ENCODE measurements around the gene PHF5A.
A peak's percentile ranks its signal among the peaks of the same experiment; 100 is the strongest.

Gene PHF5A, protein sequence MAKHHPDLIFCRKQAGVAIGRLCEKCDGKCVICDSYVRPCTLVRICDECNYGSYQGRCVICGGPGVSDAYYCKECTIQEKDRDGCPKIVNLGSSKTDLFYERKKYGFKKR

GRCh38 chr22:41468381-41469217 lies at the start of gene PHF5A, which contains the start of gene ACO2:
Gene PHF5A, minus strand, starts transcription at chr22:41468692. Its CDS starts 39 bp downstream, at chr22:41468653.
Gene ACO2, plus strand, starts transcription at chr22:41469117. Its CDS starts 30 bp downstream, at chr22:41469147.
- peak; percentile 100 for DNase-seq

DNA sequence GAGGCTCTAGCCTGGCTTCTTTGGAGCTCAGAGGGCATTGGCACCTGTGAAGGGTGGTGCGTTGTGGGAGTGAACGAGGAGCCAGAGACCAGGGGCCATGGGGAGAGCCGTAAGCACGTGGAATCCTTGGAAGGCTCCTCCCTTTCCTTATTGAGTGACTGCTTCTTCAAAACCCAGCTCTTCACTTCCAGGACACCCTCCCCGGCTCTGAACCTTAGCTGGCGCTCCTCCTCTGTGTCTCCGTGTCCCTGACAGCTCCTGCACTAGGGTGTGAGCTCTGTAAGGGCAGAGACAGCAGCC lies 49.5 kb upstream of the PHF5A start:
- no peak for DNase-seq

DNA sequence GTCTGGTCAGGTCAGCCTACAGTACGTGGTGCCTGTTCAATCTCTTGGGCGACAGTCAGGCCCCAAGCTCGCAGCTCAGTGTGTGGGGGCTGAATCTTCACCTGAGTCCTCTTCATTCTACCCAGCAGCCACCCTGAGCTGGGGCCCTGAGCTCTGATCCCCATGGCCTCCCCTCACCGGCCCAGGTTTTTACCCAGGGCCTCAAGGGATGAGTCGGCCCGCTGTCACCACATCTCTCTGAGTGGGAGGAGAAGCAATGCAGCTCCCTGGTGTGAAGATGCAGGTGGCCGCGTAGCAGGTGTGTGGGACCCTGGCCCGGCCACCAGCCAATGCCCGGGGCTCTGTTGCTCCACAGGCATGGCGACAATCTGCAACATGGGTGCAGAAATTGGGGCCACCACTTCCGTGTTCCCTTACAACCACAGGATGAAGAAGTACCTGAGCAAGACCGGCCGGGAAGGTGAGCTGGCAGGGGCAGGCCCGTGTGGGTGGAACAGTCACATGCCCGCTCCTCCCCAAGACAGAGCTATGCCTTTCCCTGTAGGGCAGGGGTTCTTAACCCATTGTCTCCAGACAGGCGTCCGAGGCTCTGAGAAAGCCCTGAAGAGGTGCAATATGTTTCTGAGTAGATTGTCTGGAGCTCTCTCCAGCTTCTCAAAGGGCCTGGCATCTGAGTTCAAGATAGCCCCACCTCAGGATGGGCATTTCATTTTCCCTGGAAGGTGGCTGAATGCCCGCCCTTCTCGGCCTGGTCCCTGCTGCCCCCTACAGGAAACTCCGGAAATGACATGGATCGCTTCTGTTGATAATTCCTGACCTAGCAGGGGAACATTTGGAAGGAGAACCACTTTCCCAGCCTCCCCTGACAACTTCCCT lies 48.9 kb upstream of the PHF5A start:
- DNase-seq: peak; percentile 87

DNA sequence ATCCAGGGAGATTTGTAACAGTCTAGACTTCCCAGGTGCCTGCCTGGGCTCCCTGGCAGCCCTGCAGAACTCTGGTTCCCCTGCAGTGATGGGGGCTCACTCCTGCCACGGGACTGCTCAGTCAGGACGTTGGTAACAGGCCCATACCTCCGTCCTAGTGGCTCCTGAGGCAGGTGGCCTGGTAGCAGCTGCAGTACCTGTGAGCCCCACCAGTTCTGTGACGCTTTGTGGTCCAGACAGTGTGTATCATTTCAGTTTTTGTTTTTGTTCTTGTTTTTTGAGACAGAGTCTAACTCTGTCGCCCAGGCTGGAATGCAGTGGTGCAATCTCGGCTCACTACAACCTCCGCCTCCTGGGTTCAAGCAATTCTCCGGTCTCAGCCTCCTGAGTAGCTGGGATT lies 48.0 kb upstream of the PHF5A start:
- DNase-seq: no peak

DNA sequence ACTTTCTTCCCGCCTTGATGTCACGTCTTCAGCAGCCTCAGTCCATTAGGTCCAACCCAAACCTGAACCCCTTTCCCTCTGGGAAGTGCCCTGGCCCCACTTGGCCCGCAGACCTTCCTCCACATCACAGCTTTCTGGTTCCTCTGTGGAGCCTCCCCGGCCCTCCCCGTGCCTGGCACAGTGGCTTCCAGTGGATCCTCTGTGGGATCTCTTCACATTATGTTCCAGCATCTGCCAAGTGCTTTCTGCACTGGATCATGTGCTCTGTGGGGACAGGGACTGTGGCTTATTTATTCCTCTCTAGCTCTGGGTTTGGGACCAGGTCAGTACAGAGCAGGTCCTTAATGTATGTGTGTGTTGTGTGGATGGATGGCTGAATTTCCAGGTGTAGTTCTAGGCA lies 44.9 kb upstream of the PHF5A start:
- peak; percentile 24 for DNase-seq

- no peak for DNase-seq
Observed at GRCh38 chr22:41512421-41513194, 44.1 kb upstream of the PHF5A start.

DNA sequence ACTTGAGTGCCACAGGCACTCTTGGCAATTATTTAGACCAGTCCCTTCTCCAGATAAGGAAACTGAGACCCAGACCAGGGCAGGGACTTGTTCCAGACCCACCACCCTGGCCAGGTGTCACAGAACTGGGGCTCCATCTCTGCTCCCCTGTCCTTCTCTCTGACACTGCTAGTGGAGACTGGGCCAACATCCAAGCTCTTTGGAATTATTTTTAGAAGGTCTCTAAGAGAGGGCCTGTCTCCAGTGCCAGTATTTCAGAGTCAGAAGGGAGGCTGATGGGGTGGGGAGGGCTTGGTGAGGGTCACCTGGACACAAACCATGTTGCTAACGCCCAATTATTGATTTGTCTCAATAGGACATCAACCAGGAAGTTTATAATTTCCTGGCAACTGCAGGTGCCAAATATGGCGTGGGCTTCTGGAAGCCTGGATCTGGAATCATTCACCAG lies 43.1 kb upstream of the PHF5A start:
- peak; percentile 21 for DNase-seq

DNA sequence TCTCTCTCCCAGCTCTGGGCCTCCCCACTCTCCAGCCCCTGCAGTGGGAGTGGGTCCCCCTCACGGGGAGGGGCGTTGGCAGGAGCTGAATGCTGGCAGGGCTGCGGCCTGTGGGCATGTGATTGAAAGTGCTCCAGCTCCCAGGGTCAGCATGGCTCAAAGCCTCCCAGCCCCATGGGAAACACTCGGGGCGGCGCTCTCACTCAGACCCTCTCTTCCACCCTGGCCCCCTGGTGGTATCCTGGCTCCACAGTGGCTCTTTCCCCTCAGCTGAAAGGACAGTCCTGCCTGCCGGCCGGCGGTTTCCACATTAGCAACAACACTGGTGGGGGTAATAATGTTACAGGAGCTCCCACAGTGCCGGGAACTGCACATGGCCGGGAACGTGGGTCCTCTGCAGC lies 40.3 kb upstream of the PHF5A start:
- peak; percentile 89 for DNase-seq

GRCh38 chr22:41507330-41508063 lies 39.0 kb upstream of the PHF5A start:
- DNase-seq: no peak

DNA sequence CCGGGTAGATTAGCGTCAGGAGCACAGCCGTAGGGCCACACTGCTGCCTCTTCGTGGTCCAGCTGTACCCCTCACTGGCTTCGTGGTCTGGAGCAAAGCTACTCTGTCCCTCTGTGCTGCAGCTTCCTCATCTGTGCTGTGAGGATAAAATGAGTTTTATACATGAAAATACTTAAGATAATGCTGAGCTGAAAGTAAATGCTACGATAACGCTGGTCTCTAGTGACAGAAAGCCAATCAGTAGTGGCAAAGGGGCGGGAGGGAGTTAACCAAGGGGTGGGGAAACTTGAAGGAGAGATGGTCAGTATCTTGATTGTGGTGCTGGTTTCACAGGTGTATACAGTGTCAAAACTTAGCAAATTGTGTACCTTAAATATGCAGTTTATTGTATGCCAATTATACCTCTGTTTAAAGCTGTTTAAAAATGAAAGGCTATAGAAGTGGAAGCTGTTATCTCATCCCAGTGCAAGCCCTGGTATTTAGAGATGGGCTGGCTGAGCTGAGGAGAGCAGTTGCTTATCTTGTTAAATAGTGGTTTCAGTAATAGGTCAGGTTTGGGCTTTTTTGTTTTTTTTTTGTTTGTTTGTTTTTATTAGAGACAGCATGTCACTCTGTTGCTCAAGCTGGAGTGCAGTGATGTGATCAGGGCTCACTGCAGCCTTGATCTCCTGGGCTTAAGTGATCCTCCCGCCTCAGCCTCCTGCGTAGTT lies 37.2 kb upstream of the PHF5A start:
- no peak for DNase-seq

GRCh38 chr22:41504816-41505215 lies 36.3 kb upstream of the PHF5A start:
- no peak for DNase-seq

DNA sequence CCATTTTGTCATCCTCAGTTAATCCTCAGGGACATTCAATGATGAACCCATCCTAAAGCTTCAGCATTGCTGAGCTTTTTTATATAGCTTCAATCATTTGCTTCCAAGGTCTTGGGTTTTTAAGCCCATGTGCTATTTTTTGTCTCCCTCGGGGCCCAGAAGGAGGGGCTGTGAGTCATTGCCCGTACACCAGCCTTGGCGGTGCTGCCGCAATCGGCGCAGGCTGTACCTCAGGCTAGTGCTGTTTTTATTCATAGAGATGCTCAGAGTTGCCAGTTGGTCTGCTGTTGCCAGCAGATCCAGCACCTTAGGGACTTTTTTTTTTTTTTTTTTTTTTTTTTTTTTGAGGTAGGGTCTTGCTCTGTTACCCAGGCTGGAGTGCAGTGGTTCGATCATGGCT lies 35.9 kb upstream of the PHF5A start:
- no peak for DNase-seq

DNA sequence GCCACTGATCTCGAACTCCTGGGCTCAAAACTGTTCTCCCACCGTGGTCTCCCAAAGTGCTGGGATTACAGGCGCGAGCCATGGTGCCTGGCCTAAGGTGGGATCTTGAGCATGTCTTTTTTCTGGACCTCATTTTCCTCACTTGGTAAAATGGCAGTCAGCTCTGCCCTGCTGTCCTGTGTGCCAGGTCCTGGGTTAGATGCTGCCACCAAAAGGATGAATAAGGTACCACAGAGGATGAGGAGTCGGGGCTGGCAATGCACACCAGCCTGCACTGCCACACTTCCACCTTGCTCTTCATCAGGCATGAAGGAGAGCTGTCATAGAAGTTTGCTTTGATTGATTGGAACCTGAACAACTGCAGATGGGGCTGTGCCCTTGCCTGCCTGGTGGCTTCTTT lies 32.7 kb upstream of the PHF5A start:
- DNase-seq: peak; percentile 36

- no peak for DNase-seq
Observed at GRCh38 chr22:41500303-41500702, 31.8 kb upstream of the PHF5A start.

GRCh38 chr22:41499624-41500280 lies 31.3 kb upstream of the PHF5A start:
- no peak for DNase-seq

DNA sequence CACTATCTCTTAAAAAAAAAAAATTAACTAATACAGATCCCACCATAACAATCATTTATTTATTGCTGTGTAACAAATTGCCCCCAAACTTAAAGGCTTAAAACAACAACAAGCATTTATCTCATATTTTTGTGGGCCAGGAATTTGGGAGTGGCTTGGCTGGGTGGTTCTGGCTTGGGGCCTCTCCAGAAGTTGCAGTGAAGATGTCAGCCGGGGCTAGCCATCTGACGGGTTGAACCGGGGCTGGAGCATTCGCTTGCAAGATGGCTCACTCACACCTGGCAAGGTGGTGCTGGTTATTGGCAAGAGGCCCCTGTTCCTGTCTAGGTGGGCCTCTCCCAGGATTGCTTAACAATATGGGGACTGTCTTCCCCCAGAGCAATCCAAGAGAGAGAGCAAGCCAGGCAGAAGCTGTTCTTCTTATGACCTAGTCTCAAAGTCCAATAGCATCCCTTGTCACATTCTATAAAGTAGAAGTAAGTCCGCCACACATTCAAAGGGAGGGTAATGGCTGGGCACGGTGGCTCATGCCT lies 29.9 kb upstream of the PHF5A start:
- DNase-seq: no peak

DNA sequence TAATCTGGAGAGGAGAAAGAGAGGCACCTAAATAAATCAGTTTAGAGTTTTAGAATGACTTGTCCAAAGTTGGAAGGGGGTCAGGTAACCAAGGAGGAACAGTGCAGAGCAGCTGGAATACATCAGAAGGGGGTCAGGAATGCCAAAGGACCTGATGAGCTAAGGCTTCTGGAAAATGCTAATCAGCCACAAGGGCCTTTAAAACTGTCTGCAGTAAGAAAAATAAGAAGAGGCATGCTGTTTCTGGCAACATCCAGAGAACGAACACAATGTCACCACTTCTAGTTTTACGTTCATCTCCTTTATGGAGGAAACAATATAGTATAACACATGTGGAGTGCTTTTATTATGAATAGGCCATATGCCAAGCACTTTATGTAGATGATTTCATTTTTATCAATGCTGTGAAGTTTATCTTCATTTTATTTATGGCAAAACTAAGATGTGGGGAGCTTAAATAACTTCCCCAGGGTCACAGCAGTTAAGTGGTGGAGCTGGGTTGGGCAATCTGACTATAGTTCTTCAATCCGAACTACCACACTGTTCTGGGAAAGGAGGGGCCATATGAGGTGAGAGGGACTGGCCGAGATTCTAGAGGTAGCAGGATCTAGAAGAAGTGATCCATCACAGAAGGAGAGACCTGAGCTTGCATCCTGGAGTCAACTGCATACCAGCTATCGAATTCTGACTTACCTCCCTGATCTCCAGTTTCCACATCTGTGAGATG lies 23.0 kb upstream of the PHF5A start:
- peak; percentile 28 for DNase-seq

DNA sequence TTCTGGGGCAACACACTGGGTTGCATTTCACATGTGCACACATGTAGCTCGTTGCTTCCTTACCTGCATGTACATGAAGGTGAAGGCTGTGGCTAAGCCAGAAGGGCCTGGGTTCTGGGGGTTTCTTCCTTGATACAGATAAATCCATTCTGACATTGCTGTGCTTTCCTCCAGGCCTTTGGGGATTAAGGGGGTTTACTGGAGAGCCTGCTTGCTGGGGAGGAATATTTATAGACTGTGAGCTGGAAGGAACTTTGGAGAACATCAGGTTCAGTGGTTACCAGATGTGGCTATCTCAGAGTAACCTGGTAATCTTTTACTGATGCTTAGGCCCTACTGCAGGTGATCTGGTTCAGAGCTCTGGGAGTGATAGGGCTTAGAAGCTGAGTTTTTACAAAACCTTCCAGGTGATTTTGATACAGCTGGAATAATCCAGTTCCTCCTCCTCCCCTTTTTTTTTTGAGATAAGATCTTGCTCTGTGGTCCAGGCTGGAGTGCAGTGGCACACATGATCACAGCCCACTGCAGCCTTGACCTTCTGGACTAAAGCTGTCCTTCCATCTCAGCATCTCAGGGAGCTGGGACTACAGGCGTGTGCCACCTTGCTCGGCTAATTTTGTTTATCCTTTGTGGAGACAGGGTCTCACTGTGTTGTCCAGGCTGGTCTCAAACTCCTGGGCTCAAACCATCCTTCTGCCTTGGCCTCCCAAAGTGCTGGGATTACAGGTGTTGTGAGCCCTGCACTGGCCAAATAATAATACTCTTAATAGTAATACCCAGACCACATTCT lies 20.3 kb upstream of the PHF5A start:
- DNase-seq: no peak

- DNase-seq: no peak
Observed at GRCh38 chr22:41488076-41488475, 19.6 kb upstream of the PHF5A start.
